ENCODE data around the gene PTH1R. TPM values are rescaled to one million over a fixed set of nuclear protein-coding genes. Genes with fewer than 3 reads are reported as not detected.

The PTH1R gene
- polyA plus RNA-seq, 1 experiment: 2.1 TPM

DNA sequence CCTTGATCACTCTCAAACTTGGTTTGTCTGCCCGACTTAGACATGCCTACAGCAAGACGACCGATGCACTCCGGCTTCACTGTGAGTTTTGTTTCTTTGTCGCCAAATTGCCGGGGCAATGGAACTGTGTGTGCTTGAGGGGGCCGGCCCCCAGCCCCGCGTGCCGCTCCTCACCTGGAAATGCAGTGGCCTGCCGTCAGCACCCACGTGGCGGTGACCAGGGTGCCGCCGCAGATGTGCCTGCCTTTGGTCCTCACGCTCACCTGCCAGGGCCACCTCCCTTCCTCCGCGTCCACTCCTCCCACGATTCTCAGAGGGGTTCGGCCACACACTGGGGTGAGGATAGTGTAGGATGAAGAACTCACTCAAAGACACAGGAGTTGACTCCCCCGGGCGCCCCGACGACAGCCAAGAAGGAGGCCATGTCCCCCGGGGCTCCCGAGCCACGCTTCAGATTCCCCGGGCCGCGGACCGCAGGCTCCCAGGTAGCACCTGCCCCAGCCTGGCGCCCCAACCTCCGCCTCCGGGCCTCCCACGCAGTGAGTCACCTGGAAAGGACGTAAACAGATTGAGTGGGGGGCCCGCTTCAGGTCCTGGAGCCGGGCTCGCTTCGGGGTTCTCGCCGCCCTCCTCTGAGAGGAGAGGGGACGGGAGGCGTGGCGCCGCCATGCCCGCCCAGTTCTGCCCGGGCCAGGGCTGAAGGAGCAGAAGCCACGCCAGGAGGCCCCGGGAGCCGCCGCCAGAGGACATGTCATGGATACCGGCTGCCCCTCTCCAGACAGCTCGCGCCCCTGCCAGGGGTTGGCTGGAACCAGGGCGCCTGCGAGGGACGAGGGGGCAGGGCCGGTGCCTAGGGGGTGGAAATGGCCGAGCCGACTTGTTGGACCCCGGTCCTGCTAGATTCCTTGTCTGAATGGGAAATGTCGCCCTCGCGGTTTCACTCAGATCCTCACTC is 43.9 kb upstream of the PTH1R start:
- no peak for DNase-seq (ENCODE audit: low read depth)
- peaks cover 3% of the 10 kb centered on the region; the same call in 1 of the 2 replicates for H3K27me3 ChIP-seq (ENCODE audit: control insufficient read depth, insufficient read depth, low read length)
- no peak overlapping the region for H3K4me3 ChIP-seq (ENCODE audit: low read depth, low read length)
- ChIA-PET POLR2A (no interaction called here), CTCF (interaction anchor here (0.8 kb wide), 1 partner anchor 9 kb away, joined by 3 read pairs; no protein-coding TSS in a partner anchor)
- H3K36me3 ChIP-seq (ENCODE audit: control insufficient read depth, insufficient read depth, low read length): no peaks in the 10 kb centered on the region
- TF ChIP-seq, protein P1, sequence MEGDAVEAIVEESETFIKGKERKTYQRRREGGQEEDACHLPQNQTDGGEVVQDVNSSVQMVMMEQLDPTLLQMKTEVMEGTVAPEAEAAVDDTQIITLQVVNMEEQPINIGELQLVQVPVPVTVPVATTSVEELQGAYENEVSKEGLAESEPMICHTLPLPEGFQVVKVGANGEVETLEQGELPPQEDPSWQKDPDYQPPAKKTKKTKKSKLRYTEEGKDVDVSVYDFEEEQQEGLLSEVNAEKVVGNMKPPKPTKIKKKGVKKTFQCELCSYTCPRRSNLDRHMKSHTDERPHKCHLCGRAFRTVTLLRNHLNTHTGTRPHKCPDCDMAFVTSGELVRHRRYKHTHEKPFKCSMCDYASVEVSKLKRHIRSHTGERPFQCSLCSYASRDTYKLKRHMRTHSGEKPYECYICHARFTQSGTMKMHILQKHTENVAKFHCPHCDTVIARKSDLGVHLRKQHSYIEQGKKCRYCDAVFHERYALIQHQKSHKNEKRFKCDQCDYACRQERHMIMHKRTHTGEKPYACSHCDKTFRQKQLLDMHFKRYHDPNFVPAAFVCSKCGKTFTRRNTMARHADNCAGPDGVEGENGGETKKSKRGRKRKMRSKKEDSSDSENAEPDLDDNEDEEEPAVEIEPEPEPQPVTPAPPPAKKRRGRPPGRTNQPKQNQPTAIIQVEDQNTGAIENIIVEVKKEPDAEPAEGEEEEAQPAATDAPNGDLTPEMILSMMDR (IDR thresholded peaks at IDR 0.05; ENCODE audit: insufficient read depth, low read depth, low read length): no peak

DNA sequence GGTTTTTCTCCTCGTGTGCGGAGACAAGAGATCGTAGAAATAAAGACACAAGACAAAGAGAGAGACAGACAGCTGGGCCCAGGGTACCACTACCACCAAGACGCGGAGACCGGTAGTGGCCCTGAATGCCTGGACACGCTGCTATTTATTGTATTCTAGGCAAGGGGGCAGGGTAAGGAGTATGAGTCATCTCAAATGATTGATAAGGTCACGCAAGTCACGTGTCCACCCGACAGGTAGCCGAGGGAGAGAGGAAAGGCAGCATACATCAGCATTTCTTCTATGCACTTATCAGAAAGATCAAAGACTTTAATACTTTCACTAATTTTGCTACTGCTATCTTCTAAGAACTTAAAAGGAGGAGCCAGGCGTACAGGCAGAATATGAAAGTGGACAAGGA is 42.5 kb upstream of the PTH1R start:
- H3K4me3 ChIP-seq (ENCODE audit: low read depth, low read length): no peak overlapping the region
- 0 out of 2 replicates have a peak, but pooled peaks cover 2% of the 10 kb centered on the region for H3K27me3 ChIP-seq (ENCODE audit: control insufficient read depth, insufficient read depth, low read length)
- ChIA-PET CTCF (interaction anchor here (1.1 to 2.0 kb wide), 2 partner anchors 11 to 15 kb away, joined by 3 to 4 read pairs; no protein-coding TSS in a partner anchor), POLR2A (no interaction called here)
- TF ChIP-seq, protein P1 (IDR thresholded peaks at IDR 0.05; ENCODE audit: insufficient read depth, low read depth, low read length): no peak
- no peaks in the 10 kb centered on the region for H3K36me3 ChIP-seq (ENCODE audit: control insufficient read depth, insufficient read depth, low read length)
- no peak for DNase-seq (ENCODE audit: low read depth)

DNA sequence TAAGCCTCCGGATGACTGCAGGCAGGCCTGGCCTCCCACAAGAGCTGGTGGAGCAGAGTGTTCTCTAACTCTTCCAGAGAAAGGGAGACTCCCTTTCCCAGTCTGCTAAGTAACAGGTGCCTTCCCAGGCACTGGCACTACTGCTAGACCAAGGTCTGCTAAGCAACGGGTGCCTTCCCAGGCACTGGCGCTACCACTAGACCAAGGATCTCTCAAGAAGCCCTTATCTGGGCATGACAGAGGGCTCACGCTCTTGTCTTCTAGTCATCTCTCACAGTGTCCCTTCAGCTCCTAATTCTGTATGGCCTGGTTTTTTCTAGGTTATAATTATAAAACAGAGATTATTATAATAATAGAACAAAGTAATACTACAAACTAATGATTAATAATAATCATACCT is 42.0 kb upstream of the PTH1R start:
- TF ChIP-seq, protein P1 (IDR thresholded peaks at IDR 0.05; ENCODE audit: insufficient read depth, low read depth, low read length): no peak
- Histone ChIP-seq H3K4me3 (ENCODE audit: low read depth, low read length) (no peak overlapping the region), H3K36me3 (ENCODE audit: control insufficient read depth, insufficient read depth, low read length) (no peaks in the 10 kb centered on the region), H3K27me3 (ENCODE audit: control insufficient read depth, insufficient read depth, low read length) (0 out of 2 replicates have a peak, but pooled peaks cover 2% of the 10 kb centered on the region)
- CTCF ChIA-PET: interaction anchor here (1.1 to 2.0 kb wide), 2 partner anchors 11 to 15 kb away, joined by 3 to 4 read pairs; no protein-coding TSS in a partner anchor
- DNase-seq (ENCODE audit: low read depth): no peak
- POLR2A ChIA-PET: no interaction called here

DNA sequence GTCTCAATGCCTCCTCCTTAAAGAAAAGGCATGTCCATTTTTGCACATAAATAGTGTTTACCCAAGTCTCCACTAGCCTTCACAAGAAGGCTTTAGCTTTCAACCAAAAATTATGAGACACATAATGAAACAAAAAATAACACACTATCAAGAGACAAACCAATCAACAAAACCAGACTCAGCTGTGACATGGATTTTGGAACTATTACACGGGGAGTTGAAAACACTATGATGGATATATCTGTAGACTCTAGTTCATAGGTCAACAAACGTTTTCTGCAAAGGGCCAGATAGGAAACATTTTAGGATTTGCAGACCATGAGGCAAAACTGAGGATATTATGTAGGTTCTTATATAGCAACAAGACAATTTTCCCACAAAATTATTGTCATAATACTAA is 39.2 kb upstream of the PTH1R start:
- Histone ChIP-seq H3K36me3 (ENCODE audit: control insufficient read depth, insufficient read depth, low read length) (no peaks in the 10 kb centered on the region), H3K4me3 (ENCODE audit: low read depth, low read length) (no peak overlapping the region), H3K27me3 (ENCODE audit: control insufficient read depth, insufficient read depth, low read length) (no peaks in the 10 kb centered on the region)
- POLR2A ChIA-PET: no interaction called here
- DNase-seq (ENCODE audit: low read depth): no peak
- TF ChIP-seq, protein P1 (IDR thresholded peaks at IDR 0.05; ENCODE audit: insufficient read depth, low read depth, low read length): no peak
- CTCF ChIA-PET: interaction anchor here (1.3 to 1.7 kb wide), 2 partner anchors 11 to 21 kb away, joined by 3 read pairs; no protein-coding TSS in a partner anchor

DNA sequence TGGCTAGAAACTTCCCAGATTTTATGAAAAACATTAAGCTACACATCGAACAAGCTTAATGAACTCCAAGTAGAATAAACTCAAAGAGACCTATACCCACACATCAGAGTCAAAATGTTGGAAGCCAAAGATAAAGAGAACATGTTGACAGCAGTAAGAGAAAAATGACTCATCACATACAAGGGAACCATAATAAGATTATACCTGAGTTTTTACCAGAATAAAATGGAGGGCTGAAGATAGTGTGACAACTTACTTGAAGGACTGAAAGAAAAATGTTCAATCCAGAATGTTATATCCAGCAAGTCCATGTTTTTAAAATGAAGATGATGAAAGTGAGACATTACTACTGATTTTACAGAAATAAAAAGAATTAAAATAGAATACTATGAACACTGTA is 37.0 kb upstream of the PTH1R start:
- ChIA-PET POLR2A (no interaction called here), CTCF (no interaction called here)
- H3K4me3 ChIP-seq (ENCODE audit: low read depth, low read length): no peak overlapping the region
- TF ChIP-seq, protein P1 (IDR thresholded peaks at IDR 0.05; ENCODE audit: insufficient read depth, low read depth, low read length): no peak
- no peaks in the 10 kb centered on the region for H3K36me3 ChIP-seq (ENCODE audit: control insufficient read depth, insufficient read depth, low read length)
- H3K27me3 ChIP-seq (ENCODE audit: control insufficient read depth, insufficient read depth, low read length): no peaks in the 10 kb centered on the region
- no peak for DNase-seq (ENCODE audit: low read depth)
